SU-DHL-6 (cell line): Measurements from ENCODE around the gene CAPN14.

Experiments
- H2AFZ ChIP-seq: fragments of 200-600 bp; sonication (generic); 2 replicates; pipeline ENCODE4 v1.6.1; 2014; ENCODE audit warnings: low read depth, mild to moderate bottlenecking, moderate library complexity, mixed read lengths, antibody characterized with exemption, low read length; ENCODE audit not compliant: severe bottlenecking
- H3F3A ChIP-seq: fragments of 200-600 bp; shearing (Covaris generic); 2 replicates; pipeline ENCODE4 v1.6.0; 2016; ENCODE audit warnings: antibody characterized with exemption, mild to moderate bottlenecking; ENCODE audit not compliant: insufficient read depth
- H3K27ac ChIP-seq: fragments of 200-600 bp; sonication (generic); 2 replicates; pipeline ENCODE4 v1.5.1; 2016; ENCODE audit warnings: low read depth, mild to moderate bottlenecking, low read length, moderate library complexity, mixed read lengths
- H3K27me3 ChIP-seq: fragments of 200-600 bp; sonication (generic), shearing (Covaris generic); 2 replicates; pipeline ENCODE4 v1.6.0; 2014; ENCODE audit warnings: mild to moderate bottlenecking, low read length
- H3K36me3 ChIP-seq: fragments of 200-600 bp; sonication (generic); 2 replicates; pipeline ENCODE4 v1.6.1; 2014; ENCODE audit warnings: mild to moderate bottlenecking, low read length, mixed read lengths
- H3K4me2 ChIP-seq: fragments of 300-600, 200-600 bp; shearing (Covaris generic), sonication (generic); 2 replicates; pipeline ENCODE4 v1.6.0; 2014; ENCODE audit warnings: low read length, low read depth, mild to moderate bottlenecking; ENCODE audit not compliant: poor library complexity, severe bottlenecking
- H3K4me3 ChIP-seq: fragments of 200-600 bp; sonication (generic); 2 replicates; pipeline ENCODE4 v1.5.1; 2014; ENCODE audit warnings: antibody characterized with exemption, low read length, mild to moderate bottlenecking, mixed read lengths; ENCODE audit not compliant: insufficient read depth, poor library complexity, severe bottlenecking
- H3K79me2 ChIP-seq: fragments of 200-600 bp; sonication (generic); 2 replicates; pipeline ENCODE4 v1.6.1; 2014; ENCODE audit warnings: mild to moderate bottlenecking, low read length, moderate library complexity; ENCODE audit not compliant: insufficient read depth
- H3K9ac ChIP-seq: fragments of 200-600 bp; sonication (generic); 2 replicates; pipeline ENCODE4 v1.7.0; 2014; ENCODE audit warnings: mild to moderate bottlenecking, low read length
- H3K9me2 ChIP-seq: fragments of 200-600 bp; sonication (generic); replicated peaks from 2 replicates; pipeline ENCODE4 v1.6.1; 2014; ENCODE audit warnings: low read length; ENCODE audit not compliant: insufficient read depth
- H3K9me3 ChIP-seq: fragments of 200-600 bp; sonication (generic); 2 replicates; pipeline ENCODE4 v1.6.1; 2014; ENCODE audit warnings: low read length, mixed read lengths; ENCODE audit not compliant: insufficient read depth
- H4K20me1 ChIP-seq: fragments of 200-600 bp; sonication (generic); 2 replicates; pipeline ENCODE4 v1.6.1; 2014; ENCODE audit warnings: low read depth, mild to moderate bottlenecking, antibody characterized with exemption, low read length, moderate library complexity, mixed read lengths
- CTCF ChIP-seq: fragments of 200-600 bp; sonication (generic); IDR thresholded peaks from one replicate; pipeline ENCODE4 v1.5.1; 2017; ENCODE audit warnings: antibody characterized with exemption, mild to moderate bottlenecking, low read length, moderate library complexity; ENCODE audit not compliant: insufficient read depth, poor library complexity, severe bottlenecking
- EZH2phosphoT487 ChIP-seq: fragments of 200-600 bp; sonication (generic), shearing (Covaris generic); conservative IDR thresholded peaks from 2 replicates; pipeline ENCODE4 v1.6.1; 2018; ENCODE audit warnings: mild to moderate bottlenecking, antibody characterized with exemption, low read length, moderate library complexity, mixed read lengths

CAPN14 gene

GRCh38 chr2:31228717-31229116, 11.4 kb upstream of the CAPN14 start:
- TF ChIP-seq EZH2phosphoT487, result no peak
- H3K36me3 ChIP-seq, result no peaks in the 10 kb centered on the region
- no peaks in the 10 kb centered on the region for H3K9me2 ChIP-seq
- no peak overlapping the region for H3K4me3 ChIP-seq
- no peak overlapping the region for H3K27ac ChIP-seq
- no peaks in the 10 kb centered on the region for H3F3A ChIP-seq
- no peak overlapping the region for H2AFZ ChIP-seq
- no peak overlapping the region for H3K9ac ChIP-seq
- H4K20me1 ChIP-seq, result no peaks in the 10 kb centered on the region
- H3K9me3 ChIP-seq, result no peaks in the 10 kb centered on the region
- no peak overlapping the region for H3K4me2 ChIP-seq
- no peaks in the 10 kb centered on the region for H3K79me2 ChIP-seq
- H3K27me3 ChIP-seq, result no peaks in the 10 kb centered on the region

DNA sequence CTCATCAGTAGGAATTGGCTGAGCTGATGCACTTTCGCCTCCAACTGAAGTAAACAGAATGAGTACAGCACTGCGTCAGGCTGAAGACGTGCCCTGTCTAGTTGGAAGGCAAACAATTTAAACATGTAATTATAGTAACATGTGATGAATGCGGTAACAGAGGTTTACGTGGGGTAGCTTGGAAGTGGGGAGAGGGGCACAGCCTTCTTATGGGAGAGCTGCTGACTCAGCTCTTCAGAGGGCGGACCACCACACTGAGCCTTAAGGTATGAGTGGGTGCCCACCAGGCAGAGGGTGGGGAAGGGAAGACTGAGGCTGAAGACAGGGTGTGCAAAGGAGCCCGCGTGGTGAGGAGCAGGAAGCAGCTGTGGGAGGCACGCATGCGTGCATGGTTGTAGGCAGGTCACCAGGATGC, 10.4 kb upstream of the CAPN14 start:
- no peaks in the 10 kb centered on the region for H3K36me3 ChIP-seq
- H3K4me2 ChIP-seq, result no peak overlapping the region
- no peaks in the 10 kb centered on the region for H3K9me3 ChIP-seq
- H3K4me3 ChIP-seq, result no peak overlapping the region
- no peaks in the 10 kb centered on the region for H3K9me2 ChIP-seq
- TF ChIP-seq CTCF (no peak), EZH2phosphoT487 (no peak)
- no peaks in the 10 kb centered on the region for H3F3A ChIP-seq
- H3K27me3 ChIP-seq, result no peaks in the 10 kb centered on the region
- no peaks in the 10 kb centered on the region for H3K79me2 ChIP-seq
- H2AFZ ChIP-seq, result no peak overlapping the region
- H3K27ac ChIP-seq, result no peak overlapping the region
- no peak overlapping the region for H3K9ac ChIP-seq
- H4K20me1 ChIP-seq, result no peaks in the 10 kb centered on the region

DNA sequence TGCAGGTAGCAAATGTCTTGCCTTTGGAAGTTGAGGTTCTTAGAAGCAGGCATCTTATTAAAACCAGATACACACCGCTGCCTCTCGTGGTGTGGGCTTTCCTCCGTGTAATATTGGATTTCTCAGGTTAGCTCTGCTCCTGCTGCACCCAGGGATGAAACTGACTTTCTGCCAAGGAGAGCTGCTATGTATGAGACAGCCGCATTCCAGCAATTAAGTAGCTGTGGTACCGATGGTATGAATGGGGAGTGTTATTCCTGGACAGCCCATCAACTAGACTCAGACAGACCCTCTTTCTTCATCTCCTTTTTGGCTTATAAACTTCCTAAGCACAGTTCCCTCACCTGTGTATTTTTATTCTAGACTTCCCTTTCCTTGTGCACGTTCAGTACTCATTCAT, 9.8 kb upstream of the CAPN14 start:
- Histone ChIP-seq H3K36me3 (no peaks in the 10 kb centered on the region), H3K79me2 (no peaks in the 10 kb centered on the region), H3K9ac (no peak overlapping the region), H3F3A (no peaks in the 10 kb centered on the region), H3K4me3 (no peak overlapping the region), H3K4me2 (no peak overlapping the region), H2AFZ (no peak overlapping the region), H3K9me2 (no peaks in the 10 kb centered on the region), H3K27ac (no peak overlapping the region), H3K9me3 (no peaks in the 10 kb centered on the region), H4K20me1 (no peaks in the 10 kb centered on the region), H3K27me3 (no peaks in the 10 kb centered on the region)
- no peak for TF ChIP-seq EZH2phosphoT487

- H3K27me3 ChIP-seq, result no peaks in the 10 kb centered on the region
- no peaks in the 10 kb centered on the region for H4K20me1 ChIP-seq
- no peak overlapping the region for H2AFZ ChIP-seq
- H3K27ac ChIP-seq, result no peak overlapping the region
- no peaks in the 10 kb centered on the region for H3F3A ChIP-seq
- no peak overlapping the region for H3K4me2 ChIP-seq
- TF ChIP-seq EZH2phosphoT487 (no peak), CTCF (no peak)
- no peaks in the 10 kb centered on the region for H3K79me2 ChIP-seq
- no peak overlapping the region for H3K4me3 ChIP-seq
- no peaks in the 10 kb centered on the region for H3K9me3 ChIP-seq
- no peak overlapping the region for H3K9ac ChIP-seq
- H3K36me3 ChIP-seq, result no peaks in the 10 kb centered on the region
- H3K9me2 ChIP-seq, result no peaks in the 10 kb centered on the region
Measured at GRCh38 chr2:31226266-31226665, 9.0 kb upstream of the CAPN14 start.
